Measurements from ENCODE around the gene JTB.
A peak's percentile ranks its signal among the peaks of the same experiment; 100 is the strongest.
"Not testable (repeated sequence)": the region's sequence is repeated elsewhere in the genome, so short reads cannot be mapped to it uniquely, and the experiment has no call there.

Gene JTB

GRCh38 chr1:153977250-153978240 is at the start of gene JTB:
JTB (minus strand) TSS chr1:153977674; CDS start chr1:153977252, 422 bp downstream.
- DNase-seq (ENCODE audit: low spot score): peak; percentile 90

- DNase-seq (ENCODE audit: low spot score): no peak
Observed at GRCh38 chr1:154019940-154020339, 42.5 kb upstream of the JTB start.

GRCh38 chr1:154019269-154019668 is 41.8 kb upstream of the JTB start:
- no peak for DNase-seq (ENCODE audit: low spot score)

- peak; percentile 39 for DNase-seq (ENCODE audit: low spot score)
Observed at GRCh38 chr1:154014154-154014907, 36.9 kb upstream of the JTB start.

GRCh38 chr1:154012543-154012942 is 35.1 kb upstream of the JTB start:
- not testable (repeated sequence) for DNase-seq (ENCODE audit: low spot score)

- DNase-seq (ENCODE audit: low spot score): no peak
Observed at GRCh38 chr1:154012129-154012528, 34.7 kb upstream of the JTB start.

- peak; percentile 63 for DNase-seq (ENCODE audit: low spot score)
Observed at GRCh38 chr1:154006136-154006535, 28.7 kb upstream of the JTB start.

GRCh38 chr1:154000420-154000819 is 22.9 kb upstream of the JTB start:
- DNase-seq (ENCODE audit: low spot score): no peak

- not testable (repeated sequence) for DNase-seq (ENCODE audit: low spot score)
Observed at GRCh38 chr1:153996882-153997281, 19.4 kb upstream of the JTB start.

GRCh38 chr1:153995640-153996039 is 18.2 kb upstream of the JTB start:
- no peak for DNase-seq (ENCODE audit: low spot score)

GRCh38 chr1:153995202-153995601 is 17.7 kb upstream of the JTB start:
- DNase-seq (ENCODE audit: low spot score): no peak

GRCh38 chr1:153991806-153992205 is 14.3 kb upstream of the JTB start:
- no peak for DNase-seq (ENCODE audit: low spot score)

GRCh38 chr1:153991151-153991630 is 13.7 kb upstream of the JTB start:
- no peak for DNase-seq (ENCODE audit: low spot score)

- peak; percentile 92 for DNase-seq (ENCODE audit: low spot score)
Observed at GRCh38 chr1:153990468-153991150, 13.1 kb upstream of the JTB start, which contains the start of gene RPS27. RPS27 (plus strand) TSS chr1:153990762; CDS start chr1:153990797, 35 bp downstream.

- DNase-seq (ENCODE audit: low spot score): no peak
Observed at GRCh38 chr1:153987621-153988020, 10.1 kb upstream of the JTB start.

GRCh38 chr1:153985941-153986761 is 8.7 kb upstream of the JTB start, which contains the start of gene RAB13:
RAB13 (minus strand) TSS chr1:153986339; CDS start chr1:153986236, 103 bp downstream.
- peak; percentile 93 for DNase-seq (ENCODE audit: low spot score)

GRCh38 chr1:153985341-153985912 is 8.0 kb upstream of the JTB start:
- DNase-seq (ENCODE audit: low spot score): peak; percentile 62

- DNase-seq (ENCODE audit: low spot score): no peak
Observed at GRCh38 chr1:153984123-153984894, 6.8 kb upstream of the JTB start.

- DNase-seq (ENCODE audit: low spot score): not testable (repeated sequence)
Observed at GRCh38 chr1:153981735-153982134, 4.3 kb upstream of the JTB start.

GRCh38 chr1:153979091-153979490 is 1.6 kb upstream of the JTB start:
- DNase-seq (ENCODE audit: low spot score): not testable (repeated sequence)
